Immature natural killer cell (primary cell): Measurements from ENCODE around the gene KIAA2012. TPM values are rescaled to one million over a fixed set of nuclear protein-coding genes. Genes with fewer than 3 reads are reported as not detected.

ENCODE experiments used
- DNase-seq, 3 donors: peaks; one replicate each; pipeline ENCODE4 v3.0.0; 2022; ENCODE audit warnings: mixed read lengths in 1 of 3
- H3K27ac Mint-ChIP-seq, 6 donors: one replicate each; pipeline ENCODE4 v1.8.0; 2020; ENCODE audit warnings: mixed read lengths in 6 of 6, mild to moderate bottlenecking in 5 of 6, inconsistent platforms in 4 of 6, moderate library complexity in 3 of 6
- H3K27me3 Mint-ChIP-seq, 3 donors: one replicate each; pipeline ENCODE4 v1.8.0; 2020 to 2021; ENCODE audit warnings: low read depth in 3 of 3, mild to moderate bottlenecking in 3 of 3, mixed read lengths in 3 of 3, moderate library complexity in 3 of 3, inconsistent platforms in 1 of 3
- H3K36me3 Mint-ChIP-seq, 3 donors: one replicate each; pipeline ENCODE4 v1.8.0; 2020; ENCODE audit warnings: mixed read lengths in 3 of 3, inconsistent platforms in 2 of 3, mild to moderate bottlenecking in 2 of 3
- H3K4me1 Mint-ChIP-seq, 2 donors: one replicate each; pipeline ENCODE4 v1.8.0; 2020; ENCODE audit warnings: inconsistent platforms in 2 of 2, mild to moderate bottlenecking in 2 of 2, mixed read lengths in 2 of 2, moderate library complexity in 1 of 2
- H3K4me3 Mint-ChIP-seq, 5 donors: one replicate each; pipeline ENCODE4 v1.8.0; 2020; ENCODE audit warnings: mild to moderate bottlenecking in 5 of 5, mixed read lengths in 5 of 5, inconsistent platforms in 3 of 5, moderate library complexity in 3 of 5
- H3K9me3 Mint-ChIP-seq, 6 donors: one replicate each; pipeline ENCODE4 v1.8.0; 2020; ENCODE audit warnings: mild to moderate bottlenecking in 6 of 6, mixed read lengths in 6 of 6, inconsistent platforms in 4 of 6, moderate library complexity in 3 of 6
- polyA plus RNA-seq, 3 donors: library from polyadenylated mRNA; unstranded; fragments of 300-500 nt; fragmentation: Illumina TruSeq; gene quantifications; one replicate each; pipeline ENCODE4 v1.2.3, GENCODE V29; 2021

The KIAA2012 gene
- polyA plus RNA-seq, 3 donors from 2014 or later, result not detected

- Mint-ChIP-seq H3K4me3 (no peak overlapping the region), H3K4me1 (no peaks in the 10 kb centered on the region), H3K9me3 (peaks cover 0 to 3% (median 0%) of the 10 kb centered on the region in 6 donors), H3K27me3 (peaks cover 7 to 13% (median 11%) of the 10 kb centered on the region in 3 donors), H3K36me3 (no peaks in the 10 kb centered on the region), H3K27ac (no peak overlapping the region)
- DNase-seq, result no peak
Observed at GRCh38 chr2:202052235-202052634, 20.8 kb upstream of the KIAA2012 start.

- Mint-ChIP-seq H3K4me1 (no peaks in the 10 kb centered on the region), H3K36me3 (no peaks in the 10 kb centered on the region), H3K27me3 (peaks cover 4 to 19% (median 9%) of the 10 kb centered on the region in 3 donors), H3K27ac (no peak overlapping the region), H3K9me3 (no peaks in the 10 kb centered on the region), H3K4me3 (no peak overlapping the region)
- no peak for DNase-seq
Observed at GRCh38 chr2:202054679-202055078, 18.4 kb upstream of the KIAA2012 start.

- no peak for DNase-seq
- Mint-ChIP-seq H3K9me3 (no peaks in the 10 kb centered on the region), H3K4me3 (no peak overlapping the region), H3K27ac (no peak overlapping the region), H3K27me3 (peaks cover 5 to 17% (median 8%) of the 10 kb centered on the region in 3 donors), H3K36me3 (no peaks in the 10 kb centered on the region), H3K4me1 (no peaks in the 10 kb centered on the region)
Observed at GRCh38 chr2:202056611-202057010, 16.4 kb upstream of the KIAA2012 start.

GRCh38 chr2:202060218-202060617 is 12.8 kb upstream of the KIAA2012 start:
- H3K4me1 Mint-ChIP-seq, result no peaks in the 10 kb centered on the region
- DNase-seq, result no peak
- H3K36me3 Mint-ChIP-seq, result no peaks in the 10 kb centered on the region
- H3K27ac Mint-ChIP-seq, result no peak overlapping the region
- peaks cover 2 to 16% (median 2%) of the 10 kb centered on the region in 3 donors for H3K27me3 Mint-ChIP-seq
- H3K9me3 Mint-ChIP-seq, result no peaks in the 10 kb centered on the region
- no peak overlapping the region for H3K4me3 Mint-ChIP-seq

- Mint-ChIP-seq H3K27ac (no peak overlapping the region), H3K4me3 (no peak overlapping the region), H3K36me3 (no peaks in the 10 kb centered on the region), H3K4me1 (no peaks in the 10 kb centered on the region), H3K9me3 (no peaks in the 10 kb centered on the region), H3K27me3 (peaks cover 0 to 16% (median 2%) of the 10 kb centered on the region in 3 donors)
- no peak for DNase-seq
Observed at GRCh38 chr2:202061695-202062094, 11.4 kb upstream of the KIAA2012 start.

GRCh38 chr2:202064171-202064880 is 8.7 kb upstream of the KIAA2012 start:
- H3K36me3 Mint-ChIP-seq, result no peaks in the 10 kb centered on the region
- H3K27me3 Mint-ChIP-seq, result peaks cover 0 to 21% (median 2%) of the 10 kb centered on the region in 3 donors
- DNase-seq, result no peak
- H3K27ac Mint-ChIP-seq, result no peak overlapping the region
- no peaks in the 10 kb centered on the region for H3K4me1 Mint-ChIP-seq
- no peaks in the 10 kb centered on the region for H3K9me3 Mint-ChIP-seq
- no peak overlapping the region for H3K4me3 Mint-ChIP-seq

GRCh38 chr2:202064881-202065230 is 8.2 kb upstream of the KIAA2012 start:
- H3K9me3 Mint-ChIP-seq, result no peaks in the 10 kb centered on the region
- no peaks in the 10 kb centered on the region for H3K36me3 Mint-ChIP-seq
- peaks cover 0 to 16% (median 2%) of the 10 kb centered on the region in 3 donors for H3K27me3 Mint-ChIP-seq
- no peaks in the 10 kb centered on the region for H3K4me1 Mint-ChIP-seq
- no peak for DNase-seq
- no peak overlapping the region for H3K27ac Mint-ChIP-seq
- no peak overlapping the region for H3K4me3 Mint-ChIP-seq

GRCh38 chr2:202065876-202066275 is 7.2 kb upstream of the KIAA2012 start:
- H3K36me3 Mint-ChIP-seq, result no peaks in the 10 kb centered on the region
- H3K4me1 Mint-ChIP-seq, result no peaks in the 10 kb centered on the region
- H3K9me3 Mint-ChIP-seq, result no peaks in the 10 kb centered on the region
- H3K4me3 Mint-ChIP-seq, result no peak overlapping the region
- no peak overlapping the region for H3K27ac Mint-ChIP-seq
- DNase-seq, result no peak
- peaks cover 0 to 15% (median 2%) of the 10 kb centered on the region in 3 donors for H3K27me3 Mint-ChIP-seq

- Mint-ChIP-seq H3K4me3 (no peak overlapping the region), H3K36me3 (no peaks in the 10 kb centered on the region), H3K27ac (no peak overlapping the region), H3K9me3 (no peaks in the 10 kb centered on the region), H3K4me1 (no peaks in the 10 kb centered on the region), H3K27me3 (peaks cover 0 to 15% (median 0%) of the 10 kb centered on the region in 3 donors)
- no peak for DNase-seq
Observed at GRCh38 chr2:202066875-202067274, 6.2 kb upstream of the KIAA2012 start.

- no peaks in the 10 kb centered on the region for H3K9me3 Mint-ChIP-seq
- DNase-seq, result no peak
- no peaks in the 10 kb centered on the region for H3K36me3 Mint-ChIP-seq
- H3K27me3 Mint-ChIP-seq, result peaks cover 0 to 14% (median 0%) of the 10 kb centered on the region in 3 donors
- H3K27ac Mint-ChIP-seq, result no peak overlapping the region
- H3K4me1 Mint-ChIP-seq, result no peaks in the 10 kb centered on the region
- no peak overlapping the region for H3K4me3 Mint-ChIP-seq
Observed at GRCh38 chr2:202067589-202067988, 5.5 kb upstream of the KIAA2012 start.

GRCh38 chr2:202069170-202070067 is 3.6 kb upstream of the KIAA2012 start:
- Mint-ChIP-seq H3K27ac (no peak overlapping the region), H3K4me1 (no peaks in the 10 kb centered on the region), H3K36me3 (no peaks in the 10 kb centered on the region), H3K9me3 (no peaks in the 10 kb centered on the region), H3K4me3 (no peak overlapping the region), H3K27me3 (peaks cover 0 to 14% (median 0%) of the 10 kb centered on the region in 3 donors)
- DNase-seq, result no peak

- Mint-ChIP-seq H3K27me3 (peaks cover 0 to 13% (median 0%) of the 10 kb centered on the region in 3 donors), H3K36me3 (no peaks in the 10 kb centered on the region), H3K4me3 (no peak overlapping the region), H3K9me3 (no peaks in the 10 kb centered on the region), H3K27ac (no peak overlapping the region), H3K4me1 (no peaks in the 10 kb centered on the region)
- DNase-seq, result no peak
Observed at GRCh38 chr2:202071107-202071506, 1.9 kb upstream of the KIAA2012 start.

- Mint-ChIP-seq H3K9me3 (no peaks in the 10 kb centered on the region), H3K27ac (no peak overlapping the region), H3K4me1 (no peaks in the 10 kb centered on the region), H3K27me3 (peaks cover 0 to 13% (median 0%) of the 10 kb centered on the region in 3 donors), H3K4me3 (no peak overlapping the region), H3K36me3 (no peaks in the 10 kb centered on the region)
- DNase-seq, result no peak
Observed at GRCh38 chr2:202072226-202072625, 829 bp upstream of the KIAA2012 start.

GRCh38 chr2:202074324-202074723 is 1.3 kb downstream of the KIAA2012 start:
- Mint-ChIP-seq H3K27ac (no peak overlapping the region), H3K27me3 (peaks cover 0 to 7% (median 0%) of the 10 kb centered on the region in 3 donors), H3K9me3 (no peaks in the 10 kb centered on the region), H3K4me1 (no peaks in the 10 kb centered on the region), H3K4me3 (no peak overlapping the region), H3K36me3 (no peaks in the 10 kb centered on the region)
- no peak for DNase-seq
